Measurements from ENCODE around the gene OR2B6. TPM values are rescaled to one million over a fixed set of nuclear protein-coding genes. Genes with fewer than 3 reads are reported as not detected.
"Not testable (repeated sequence)": the region's sequence is repeated elsewhere in the genome, so short reads cannot be mapped to it uniquely, and the experiment has no call there.

Gene OR2B6
- total RNA-seq, result not detected

GRCh38 chr6:27956941-27957340 lies at the start of gene OR2B6:
Gene OR2B6 (plus strand): TSS chr6:27957241. CDS start chr6:27957241, 0 bp downstream.
- DNase-seq (ENCODE audit: low spot score), result no peak

- DNase-seq (ENCODE audit: low spot score), result no peak
Measured at GRCh38 chr6:27908017-27908416, 49.0 kb upstream of the OR2B6 start.

DNA sequence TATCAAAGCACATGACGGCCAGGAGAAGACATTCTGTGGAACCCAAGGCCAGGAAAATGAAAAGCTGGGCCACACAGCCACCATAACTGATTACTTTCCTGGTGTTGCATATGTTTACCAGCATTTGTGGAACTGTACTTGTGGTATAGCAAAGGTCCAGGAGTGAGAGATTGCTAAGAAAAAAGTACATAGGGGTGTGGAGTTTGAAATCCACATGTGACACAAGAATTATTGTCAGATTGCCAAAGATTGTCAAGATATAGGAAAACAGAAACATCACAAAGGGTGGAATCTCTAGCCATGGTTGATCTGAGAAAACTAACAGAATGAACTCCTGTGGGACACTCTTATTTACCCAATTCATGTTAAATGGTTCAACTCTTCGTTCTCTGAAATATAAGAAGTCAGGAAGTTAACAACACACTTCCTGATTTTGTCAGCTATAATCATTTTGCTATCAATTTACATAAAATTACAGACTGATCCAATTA lies 45.0 kb upstream of the OR2B6 start, which contains the start of gene OR2B2:
OR2B2 (minus strand) TSS at position 441 of the 491 bp plus-strand sequence; CDS start at position 364, 77 bp downstream.
- DNase-seq (ENCODE audit: low spot score), result no peak

- no peak for DNase-seq (ENCODE audit: low spot score)
Measured at GRCh38 chr6:27922949-27923348, 34.1 kb upstream of the OR2B6 start.

- no peak for DNase-seq (ENCODE audit: low spot score)
Measured at GRCh38 chr6:27924179-27924578, 32.9 kb upstream of the OR2B6 start.

GRCh38 chr6:27928041-27928440 lies 29.0 kb upstream of the OR2B6 start:
- not testable (repeated sequence) for DNase-seq (ENCODE audit: low spot score)

- not testable (repeated sequence) for DNase-seq (ENCODE audit: low spot score)
Measured at GRCh38 chr6:27929930-27930329, 27.1 kb upstream of the OR2B6 start.

- no peak for DNase-seq (ENCODE audit: low spot score)
Measured at GRCh38 chr6:27931209-27931608, 25.8 kb upstream of the OR2B6 start.

DNA sequence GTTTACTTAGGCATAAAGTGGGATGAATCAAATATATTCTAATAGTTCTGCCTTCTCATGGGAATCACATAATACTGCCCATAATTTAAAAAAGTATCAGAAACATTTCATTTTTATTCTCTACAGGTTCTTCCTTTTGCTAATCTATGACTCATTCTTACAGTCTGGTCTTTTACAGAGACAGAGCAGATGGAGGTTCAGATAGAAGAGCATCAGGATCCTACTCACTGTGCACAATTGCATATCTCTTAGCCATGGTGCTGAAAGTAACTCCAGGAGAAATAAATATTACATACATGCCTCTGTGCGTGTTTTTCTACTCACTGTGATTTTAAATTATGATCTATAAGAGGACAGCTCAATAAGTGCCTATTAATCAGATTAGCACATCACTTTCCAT lies 16.3 kb upstream of the OR2B6 start:
- no peak for DNase-seq (ENCODE audit: low spot score)

DNA sequence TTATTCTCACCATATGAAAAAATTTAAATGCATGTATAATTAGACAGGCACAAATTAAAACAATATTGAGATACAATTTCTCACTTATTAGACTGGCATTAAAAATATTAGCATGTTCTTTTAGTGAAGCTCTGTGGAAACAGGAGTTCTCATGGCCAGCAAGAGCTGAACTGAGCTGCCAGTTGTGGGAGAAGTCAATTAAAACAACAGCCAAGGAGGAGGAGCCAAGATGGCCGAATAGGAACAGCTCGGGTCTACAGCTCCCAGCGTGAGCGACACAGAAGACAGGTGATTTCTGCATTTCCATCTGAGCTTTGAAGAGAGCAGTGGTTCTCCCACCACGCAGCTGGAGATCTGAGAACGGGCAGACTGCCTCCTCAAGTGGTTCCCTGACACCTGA lies 14.0 kb upstream of the OR2B6 start:
- DNase-seq (ENCODE audit: low spot score), result not testable (repeated sequence)

GRCh38 chr6:27948237-27948636 lies 8.8 kb upstream of the OR2B6 start:
- no peak for DNase-seq (ENCODE audit: low spot score)

- no peak for DNase-seq (ENCODE audit: low spot score)
Measured at GRCh38 chr6:27951040-27951439, 6.0 kb upstream of the OR2B6 start.

GRCh38 chr6:27957516-27957915 lies 475 bp downstream of the OR2B6 start:
- DNase-seq (ENCODE audit: low spot score), result no peak

GRCh38 chr6:27962506-27962905 lies 5.5 kb downstream of the OR2B6 start:
- DNase-seq (ENCODE audit: low spot score), result no peak

- no peak for DNase-seq (ENCODE audit: low spot score)
Measured at GRCh38 chr6:27966044-27966443, 9.0 kb downstream of the OR2B6 start.

DNA sequence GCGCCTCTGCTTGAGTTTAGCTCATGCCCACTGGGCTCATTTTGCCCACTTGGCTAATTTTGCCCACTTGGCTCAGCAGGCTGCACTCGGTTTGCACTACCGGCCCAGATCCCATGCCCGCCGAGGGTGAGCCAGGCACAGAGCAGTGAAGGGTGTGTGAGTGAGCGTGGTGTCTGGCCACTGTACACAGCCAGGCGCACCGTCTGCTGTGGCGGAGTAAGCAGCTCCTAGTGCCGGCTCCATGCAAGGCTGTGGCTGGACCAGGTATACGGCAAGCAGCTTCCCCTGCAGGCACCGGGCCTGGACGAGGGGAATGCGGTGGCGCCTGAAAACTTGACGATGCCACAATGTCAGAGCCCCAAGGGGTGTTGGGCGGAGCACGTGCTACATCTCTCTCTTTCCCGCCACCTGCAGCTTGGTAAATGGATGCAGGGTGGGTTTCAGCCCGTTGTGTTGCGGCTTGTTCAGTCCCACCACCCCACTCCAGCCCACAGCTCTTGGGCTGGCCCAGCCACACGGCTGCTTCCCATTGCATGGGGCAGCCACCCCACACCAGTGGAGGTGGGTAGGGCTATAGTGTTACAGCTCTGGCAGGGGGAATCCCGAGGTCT lies 9.9 kb downstream of the OR2B6 start:
- no peak for DNase-seq (ENCODE audit: low spot score)

GRCh38 chr6:27970444-27970843 lies 13.4 kb downstream of the OR2B6 start:
- no peak for DNase-seq (ENCODE audit: low spot score)

DNA sequence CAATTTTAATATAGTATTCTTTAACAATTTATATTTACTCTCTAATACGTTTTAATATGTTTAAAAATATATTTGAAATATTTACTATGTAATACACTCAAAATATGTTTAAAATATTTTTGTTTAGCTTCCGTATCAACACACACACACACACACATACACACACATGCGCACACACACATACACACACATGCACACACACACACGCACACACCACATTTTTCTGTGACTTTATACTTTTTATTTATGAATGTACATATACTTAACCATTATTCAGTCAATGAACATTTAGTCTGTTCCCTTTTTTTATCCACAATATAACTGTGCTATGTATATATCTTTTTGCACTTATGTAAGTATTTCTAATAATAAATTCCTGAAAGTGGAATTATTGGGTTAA lies 15.7 kb downstream of the OR2B6 start:
- no peak for DNase-seq (ENCODE audit: low spot score)

DNA sequence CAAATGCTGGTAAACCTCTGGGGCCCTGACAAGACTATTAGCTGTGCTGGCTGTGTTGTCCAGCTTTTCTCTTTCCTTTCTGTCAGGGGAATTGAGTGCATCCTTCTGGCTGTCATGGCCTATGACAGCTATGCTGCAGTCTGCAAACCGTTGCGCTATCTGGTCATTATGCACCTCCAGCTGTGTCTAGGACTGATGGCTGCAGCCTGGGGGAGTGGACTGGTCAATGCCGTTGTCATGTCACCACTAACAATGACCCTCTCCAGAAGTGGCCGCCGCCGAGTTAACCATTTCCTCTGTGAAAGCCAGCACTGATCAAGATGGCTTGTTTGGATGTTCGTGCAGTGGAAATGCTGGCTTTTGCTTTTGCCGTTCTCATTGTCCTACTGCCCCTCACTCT lies 20.3 kb downstream of the OR2B6 start:
- no peak for DNase-seq (ENCODE audit: low spot score)

DNA sequence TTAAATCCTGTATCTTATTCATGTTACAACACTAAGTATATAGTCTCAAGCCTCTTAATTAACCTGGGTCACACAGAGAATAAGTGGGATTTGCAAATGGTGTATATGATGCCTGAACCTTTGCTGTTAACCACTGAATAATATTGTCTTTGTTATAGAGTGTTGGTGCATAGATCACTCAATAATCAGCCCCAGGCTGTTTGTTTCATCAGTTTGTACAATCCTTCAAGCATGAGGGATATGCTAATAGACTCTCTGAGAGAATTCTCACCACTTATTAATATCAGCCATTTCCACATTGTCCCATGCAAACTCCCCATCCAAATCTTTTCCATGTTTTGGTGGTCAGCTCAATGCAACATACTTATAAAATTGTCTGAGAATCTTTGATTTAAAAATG lies 21.7 kb downstream of the OR2B6 start:
- no peak for DNase-seq (ENCODE audit: low spot score)

- no peak for DNase-seq (ENCODE audit: low spot score)
Measured at GRCh38 chr6:27980111-27980510, 23.1 kb downstream of the OR2B6 start.

- no peak for DNase-seq (ENCODE audit: low spot score)
Measured at GRCh38 chr6:27986928-27987725, 30.1 kb downstream of the OR2B6 start.

DNA sequence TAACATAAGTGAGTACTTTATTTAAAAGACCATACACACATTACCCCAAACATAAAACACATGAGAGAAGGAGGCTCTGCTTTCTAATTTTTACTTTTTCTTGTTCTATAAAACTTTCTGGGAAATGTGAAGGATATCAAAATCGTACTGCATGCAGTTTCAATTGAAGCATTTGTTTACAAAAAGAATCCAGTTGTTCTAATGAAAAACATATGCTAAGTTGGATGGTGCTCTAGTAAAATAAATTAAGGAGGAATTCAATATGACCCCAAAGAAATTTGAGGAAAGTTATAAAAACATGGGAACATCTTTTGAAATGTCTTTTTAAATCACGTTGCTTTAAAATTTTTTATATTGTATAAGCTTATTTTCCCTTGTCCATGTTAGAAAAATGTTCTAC lies 37.6 kb downstream of the OR2B6 start:
- DNase-seq (ENCODE audit: low spot score), result no peak
